RWPE1 (cell line): ENCODE results near the gene PDK4.

ENCODE experiments used
- CTCF ChIA-PET: fragments of 350-600 bp; sonication (Branson Sonifier 250); formaldehyde crosslinking; extraction: SDS; loops from one replicate; lab custom pipeline; 2021; lab: Yijun Ruan, JAX
- POLR2A ChIA-PET: fragments of 400-600 bp; formaldehyde crosslinking; extraction: SDS; loops from one replicate; lab custom pipeline; 2020; ENCODE audit warnings: antibody characterized with exemption; ENCODE audit not compliant: low non-redundant PET; lab: Yijun Ruan, JAX
- DNase-seq: peaks from one replicate; pipeline ENCODE4 v3.0.0; 2012; ENCODE audit warnings: low spot score
- H3K27ac ChIP-seq: fragments of 450-650 bp; 2 replicates; pipeline ENCODE4 v1.5.1; 2017
- CTCF ChIP-seq: fragments of 450-650 bp; conservative IDR thresholded peaks from 2 replicates; pipeline ENCODE4 v1.5.1; 2017; ENCODE audit warnings: low read depth, mild to moderate bottlenecking

The PDK4 gene

DNA sequence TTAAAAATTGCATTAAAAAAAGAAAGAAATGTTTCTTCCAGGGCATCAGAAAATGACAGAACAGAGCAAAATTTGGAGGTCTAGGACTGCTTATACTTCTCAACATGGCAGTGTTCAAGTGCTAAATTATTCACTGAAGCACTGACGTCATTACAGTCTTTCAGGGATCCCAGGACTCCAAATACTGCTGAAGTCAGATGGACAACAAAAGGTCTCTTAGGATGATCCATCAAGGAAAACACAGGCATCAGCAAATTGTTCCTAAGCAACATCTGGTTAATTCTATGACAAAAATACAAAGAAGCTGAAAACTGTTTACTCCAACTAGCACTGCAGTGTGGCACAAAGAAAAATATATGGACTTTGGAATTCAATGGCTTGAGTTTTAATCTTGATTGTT is 52.1 kb downstream of the PDK4 start:
- no peak overlapping the region for H3K27ac ChIP-seq
- CTCF ChIA-PET: interaction anchor here (0.7 to 1.2 kb wide), 3 partner anchors 11 to 181 kb away, joined by 3 to 6 read pairs (median 3); no protein-coding TSS in a partner anchor
- DNase-seq: no peak
- no peak for TF ChIP-seq CTCF
- POLR2A ChIA-PET: no interaction called here

- H3K27ac ChIP-seq: no peak overlapping the region
- no peak for DNase-seq
- TF ChIP-seq CTCF: no peak
- ChIA-PET CTCF (interaction anchor here (0.7 to 0.9 kb wide), 2 partner anchors 147 to 182 kb away, joined by 3 read pairs; no protein-coding TSS in a partner anchor), POLR2A (interaction anchor here (0.6 kb wide), 1 partner anchor 597 kb away, joined by 3 read pairs; no protein-coding TSS in a partner anchor)
Measured at GRCh38 chr7:95543312-95543711, 53.0 kb downstream of the PDK4 start.

GRCh38 chr7:95540366-95540765 is 56.0 kb downstream of the PDK4 start:
- no peak for TF ChIP-seq CTCF
- no peak for DNase-seq
- CTCF ChIA-PET: no interaction called here
- POLR2A ChIA-PET: no interaction called here
- H3K27ac ChIP-seq: no peak overlapping the region

GRCh38 chr7:95539426-95539825 is 56.9 kb downstream of the PDK4 start:
- ChIA-PET POLR2A (no interaction called here), CTCF (no interaction called here)
- TF ChIP-seq CTCF: no peak
- no peak for DNase-seq
- no peak overlapping the region for H3K27ac ChIP-seq

GRCh38 chr7:95537468-95537867 is 58.8 kb downstream of the PDK4 start:
- DNase-seq: no peak
- CTCF ChIA-PET: no interaction called here
- TF ChIP-seq CTCF: no peak
- H3K27ac ChIP-seq: no peak overlapping the region
- POLR2A ChIA-PET: no interaction called here

DNA sequence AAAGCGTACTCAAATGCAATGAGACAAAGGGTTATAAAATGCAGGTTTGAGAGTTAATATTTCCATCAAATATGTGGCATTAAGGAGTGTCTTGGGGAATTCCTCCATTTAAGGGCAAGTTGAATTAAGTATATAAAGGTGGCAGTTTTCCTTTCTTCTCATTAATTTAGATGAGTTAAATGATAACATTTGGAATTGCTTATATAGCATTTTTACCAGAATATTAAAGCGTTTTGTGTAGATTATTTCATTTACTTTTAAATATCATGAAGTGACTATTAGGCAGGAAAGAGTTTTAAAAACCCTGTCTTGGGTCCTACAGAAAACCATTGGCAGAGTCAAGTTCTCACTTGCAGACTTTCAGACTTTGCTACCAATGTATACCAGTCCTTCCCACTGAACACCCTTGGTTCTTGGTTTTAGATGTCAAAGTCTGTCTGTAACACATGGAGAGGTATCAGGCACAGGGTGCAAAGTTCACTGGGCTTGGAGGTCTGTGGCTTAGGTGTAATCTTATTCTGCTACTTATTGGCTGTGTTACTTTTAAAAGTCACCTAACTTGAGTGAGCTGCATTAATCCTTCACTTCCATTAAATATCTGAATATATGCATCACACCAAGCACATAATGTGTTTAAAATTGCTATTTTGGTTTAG is 59.5 kb downstream of the PDK4 start:
- ChIA-PET POLR2A (no interaction called here), CTCF (no interaction called here)

More for the DNA sequence above, 59.5 kb downstream of the PDK4 start:
- DNase-seq: no peak
- H3K27ac ChIP-seq: no peak overlapping the region
- no peak for TF ChIP-seq CTCF
